DMS114 treated with DMSO at 0.1 percent for 48 hours (cell line): ENCODE results near the gene SYK.
A peak's percentile ranks its signal among the peaks of the same experiment; 100 is the strongest.

ENCODE experiments used
- DNase-seq: peaks from one replicate; lab custom pipeline; 2025; ENCODE audit not compliant: unreplicated experiment; lab: John Stamatoyannopoulos, UW

SYK gene

GRCh38 chr9:90846770-90847419 is 45.3 kb downstream of the SYK start:
- no peak for DNase-seq

GRCh38 chr9:90847971-90848370 is 46.4 kb downstream of the SYK start:
- DNase-seq: no peak

- DNase-seq: no peak
Observed at GRCh38 chr9:90848866-90849265, 47.2 kb downstream of the SYK start.

- no peak for DNase-seq
Observed at GRCh38 chr9:90851444-90851843, 49.8 kb downstream of the SYK start.

- no peak for DNase-seq
Observed at GRCh38 chr9:90853945-90854344, 52.3 kb downstream of the SYK start.

GRCh38 chr9:90854637-90855175 is 53.1 kb downstream of the SYK start:
- DNase-seq: no peak

- DNase-seq: no peak
Observed at GRCh38 chr9:90855208-90855902, 53.7 kb downstream of the SYK start.

- DNase-seq: no peak
Observed at GRCh38 chr9:90857091-90857490, 55.5 kb downstream of the SYK start.

- no peak for DNase-seq
Observed at GRCh38 chr9:90857855-90858254, 56.2 kb downstream of the SYK start.

GRCh38 chr9:90858457-90858901 is 56.9 kb downstream of the SYK start:
- no peak for DNase-seq

- no peak for DNase-seq
Observed at GRCh38 chr9:90860382-90860781, 58.8 kb downstream of the SYK start.

GRCh38 chr9:90860826-90861225 is 59.2 kb downstream of the SYK start:
- no peak for DNase-seq

GRCh38 chr9:90861380-90861779 is 59.8 kb downstream of the SYK start:
- no peak for DNase-seq

- DNase-seq: no peak
Observed at GRCh38 chr9:90861826-90862740, 60.5 kb downstream of the SYK start.

- no peak for DNase-seq
Observed at GRCh38 chr9:90864779-90865178, 63.2 kb downstream of the SYK start.

GRCh38 chr9:90867101-90867500 is 65.5 kb downstream of the SYK start:
- DNase-seq: no peak

GRCh38 chr9:90868555-90868954 is 66.9 kb downstream of the SYK start:
- DNase-seq: no peak

- DNase-seq: no peak
Observed at GRCh38 chr9:90869361-90869760, 67.7 kb downstream of the SYK start.

GRCh38 chr9:90870621-90871326 is 69.2 kb downstream of the SYK start:
- peak; percentile 0 for DNase-seq

GRCh38 chr9:90871327-90871935 is 69.8 kb downstream of the SYK start:
- no peak for DNase-seq
